Inflammatory macrophage treated with lipopolysaccharide for 1 hour (primary cell): ENCODE measurements around the gene SCAI.
"Not testable (repeated sequence)": the region's sequence is repeated elsewhere in the genome, so short reads cannot be mapped to it uniquely, and the experiment has no call there.

Source experiments
- DNase-seq, 2 donors: peaks; one replicate each; pipeline ENCODE4 v3.0.0-alpha.2; 2020 to 2022

SCAI gene

DNA sequence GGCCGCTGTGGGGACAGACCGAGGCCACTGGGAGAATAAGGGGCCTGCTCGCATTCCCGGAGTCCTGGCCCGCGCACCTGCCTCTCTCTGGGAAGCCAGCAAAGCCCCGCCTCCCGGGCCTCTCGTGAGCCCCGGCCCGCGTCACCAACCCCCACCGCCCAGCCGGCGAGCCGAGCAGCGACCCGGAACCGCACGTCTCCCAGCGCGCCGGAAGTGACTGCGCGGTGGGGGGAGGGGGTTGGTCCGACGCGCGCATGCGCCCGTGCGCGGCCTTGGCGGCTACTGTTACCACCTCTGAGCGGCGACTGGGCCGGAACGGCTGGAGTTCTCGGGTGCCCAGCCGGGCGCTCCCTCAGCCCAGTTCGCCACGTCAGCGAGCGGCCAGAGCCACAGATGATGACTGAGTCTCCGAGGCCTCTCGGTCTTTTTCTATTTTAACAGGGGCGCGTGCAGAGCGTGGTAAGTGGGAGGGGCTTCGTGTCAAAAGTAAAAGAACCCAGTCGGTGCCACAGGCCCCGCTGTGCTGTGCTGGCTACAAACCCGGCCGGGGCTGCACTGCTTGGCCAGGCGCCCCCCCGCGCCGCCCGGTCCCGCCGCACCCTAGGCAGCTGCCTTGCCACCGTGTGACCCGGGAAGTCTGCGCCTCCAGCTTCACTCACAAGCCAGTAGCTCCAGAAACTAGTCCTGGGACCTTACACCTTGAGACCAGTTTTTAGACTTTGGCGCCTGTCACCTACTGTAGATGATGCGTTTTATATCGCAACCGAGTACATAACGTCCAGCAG lies 202.2 kb downstream of the SCAI start, which contains the start of gene GOLGA1:
GOLGA1 (minus strand) TSS at position 190 of the 785 bp plus-strand sequence. CDS start 2,372 bp downstream, outside the sequence.
- DNase-seq = peak; percentile 90 to 95

DNA sequence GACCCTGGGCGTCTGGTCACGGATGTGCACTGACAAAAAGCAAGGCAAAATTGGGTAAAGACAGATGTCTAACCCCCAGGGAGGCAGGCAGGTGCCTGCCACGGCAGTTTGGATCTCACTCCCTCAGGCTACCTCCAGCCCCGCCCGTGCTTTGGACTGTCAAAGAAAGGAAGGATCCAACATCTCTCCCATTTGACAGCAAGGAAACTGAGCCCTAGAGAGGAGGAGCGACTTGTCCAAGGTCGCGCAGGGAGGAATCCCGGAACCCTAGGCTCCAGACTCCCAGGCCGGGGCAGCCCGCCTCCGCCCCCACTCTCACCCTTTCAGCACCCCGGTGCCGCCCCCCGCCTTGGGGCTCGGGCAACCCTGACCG lies 202.8 kb downstream of the SCAI start:
- peak in 1 of 2 donors; percentile 2 for DNase-seq

DNA sequence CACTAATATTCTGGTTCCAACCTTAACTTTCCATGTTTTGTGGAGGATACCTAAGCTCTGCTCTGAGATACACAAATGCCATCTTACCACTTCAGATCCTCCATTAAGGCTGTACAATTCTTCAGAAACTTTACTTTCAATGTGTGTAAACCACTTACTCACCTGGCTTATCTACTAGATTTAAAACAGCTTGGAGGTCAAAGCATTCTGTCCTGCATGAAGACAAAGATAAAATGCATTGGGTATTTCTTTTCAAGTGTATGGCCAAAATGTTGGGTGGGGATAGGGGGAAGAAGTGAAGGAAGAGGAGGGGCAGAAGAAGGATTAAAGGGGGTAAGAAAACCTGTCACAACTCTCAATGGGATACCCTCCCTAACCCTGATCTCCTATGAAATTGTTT lies 203.4 kb downstream of the SCAI start:
- DNase-seq = no peak

DNA sequence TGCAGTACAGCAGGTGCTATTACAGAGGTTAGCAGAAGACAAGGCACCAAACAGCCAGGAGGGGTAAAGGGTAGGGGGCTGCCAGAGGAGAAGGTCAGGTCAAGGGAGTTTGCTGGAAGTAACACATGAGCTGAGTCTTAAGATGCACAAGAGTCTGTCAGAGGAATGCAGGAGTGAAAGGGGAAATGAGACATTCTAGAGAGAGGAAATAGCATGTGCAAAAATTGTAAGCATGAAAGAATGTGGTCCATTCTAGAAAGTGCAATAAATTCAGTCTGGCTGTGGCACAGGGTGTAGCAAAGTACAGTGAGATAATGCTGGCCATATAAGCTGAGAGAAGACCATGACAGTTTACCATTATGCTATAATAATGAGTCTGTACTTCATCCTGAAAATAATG lies 209.0 kb downstream of the SCAI start:
- no peak for DNase-seq

DNA sequence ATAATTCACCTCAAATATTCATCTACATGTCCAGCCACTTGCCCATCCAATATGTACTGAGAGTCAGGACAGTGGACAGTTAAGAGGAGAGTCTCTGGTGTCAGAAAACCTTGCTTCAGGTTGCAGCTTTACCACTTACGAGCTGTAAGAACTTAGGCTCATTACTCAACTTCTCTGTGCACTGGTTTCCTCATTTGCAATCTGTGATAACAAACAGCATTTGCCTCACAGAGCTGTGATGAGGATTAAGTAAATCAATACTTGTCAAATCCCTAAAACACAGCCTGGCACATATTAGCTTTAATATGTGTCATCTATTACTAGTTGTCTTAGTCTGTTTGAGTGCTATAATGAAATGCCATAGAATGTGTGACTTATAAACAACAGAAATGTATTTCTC lies 211.0 kb downstream of the SCAI start:
- DNase-seq = peak; percentile 17 to 34

DNA sequence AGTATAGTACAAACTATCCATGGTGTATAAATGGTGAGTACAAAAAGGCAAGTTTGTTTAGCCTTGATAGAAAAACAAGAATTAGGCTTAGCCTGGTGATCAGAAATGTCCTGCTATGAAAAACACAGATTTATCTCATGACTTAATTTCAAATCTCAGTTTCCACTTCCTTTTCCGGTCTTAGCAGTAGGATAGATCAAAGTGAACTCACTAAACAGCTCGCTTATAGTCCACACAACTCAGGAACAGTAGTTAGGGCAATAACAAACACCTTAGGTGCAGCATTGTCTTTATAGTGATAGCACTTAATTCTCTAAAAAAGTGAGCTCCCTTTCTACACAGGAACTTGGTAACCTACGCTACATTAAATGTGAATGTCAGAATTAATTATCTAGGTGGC lies 213.9 kb downstream of the SCAI start:
- no peak for DNase-seq

DNA sequence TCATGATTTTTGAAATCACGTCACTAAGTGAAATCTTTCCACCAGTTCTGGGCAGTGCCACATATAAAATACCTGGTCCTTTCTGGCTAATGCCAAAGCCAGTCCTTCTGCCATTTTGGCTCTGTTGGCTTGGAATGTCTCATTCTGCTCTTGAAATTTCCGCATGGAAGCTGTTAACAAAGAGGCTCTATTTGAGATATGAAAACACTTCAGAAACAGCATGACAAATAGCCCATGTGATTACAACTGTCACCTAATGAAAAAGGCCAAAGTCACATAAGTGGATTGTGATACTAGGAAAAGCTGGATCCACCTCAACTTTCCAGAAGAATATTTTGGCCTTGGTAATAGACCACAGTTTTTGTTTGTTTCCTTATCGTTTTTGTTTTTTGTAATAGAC lies 215.2 kb downstream of the SCAI start:
- no peak for DNase-seq

DNA sequence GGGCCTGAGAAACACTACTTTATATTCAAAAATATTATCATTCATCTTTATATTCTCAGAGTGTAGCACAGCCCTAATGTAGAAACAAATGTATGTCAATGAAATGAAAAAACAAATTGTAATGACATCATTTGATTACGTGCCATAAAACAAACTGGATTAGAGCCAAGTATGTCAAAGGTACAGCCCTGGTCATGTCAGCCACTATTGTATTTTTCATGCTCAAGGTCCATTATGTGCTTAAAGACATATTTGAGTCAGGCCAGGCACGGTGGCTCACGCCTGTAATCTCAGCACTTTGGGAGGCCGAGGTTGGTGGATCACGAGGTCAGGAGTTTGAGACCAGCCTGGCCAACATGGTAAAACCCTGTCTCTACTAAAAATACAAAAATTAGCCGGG lies 222.9 kb downstream of the SCAI start:
- DNase-seq = not testable (repeated sequence)

DNA sequence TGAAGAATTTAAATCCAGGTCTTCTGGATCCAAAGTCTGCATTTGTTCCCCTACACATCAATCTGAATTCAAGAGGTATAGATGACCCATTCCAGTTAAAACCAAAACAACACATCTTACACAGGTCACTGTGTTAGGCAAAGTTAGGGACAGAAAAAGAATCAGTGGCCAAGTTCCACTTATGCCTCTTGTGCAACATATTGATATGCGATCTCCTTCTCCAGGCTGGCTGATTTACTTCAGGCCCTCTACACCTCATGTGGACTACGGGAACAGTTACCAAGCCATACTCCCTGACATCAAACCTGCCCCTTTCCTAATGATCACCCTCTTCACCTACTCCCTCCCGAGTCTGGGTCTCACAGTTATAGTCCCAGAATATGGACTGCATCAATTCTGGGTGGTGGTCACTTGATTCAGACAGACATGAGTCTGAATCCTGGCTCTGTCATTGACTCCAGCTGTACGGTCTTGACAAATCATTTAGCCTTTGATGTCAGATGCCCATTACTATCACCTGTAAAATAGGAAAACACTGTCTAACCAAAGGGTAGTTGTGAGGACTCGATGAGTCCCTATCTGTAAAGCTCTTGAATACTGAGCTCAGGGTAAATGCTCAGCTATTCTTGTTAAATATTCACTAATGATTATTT lies 228.4 kb downstream of the SCAI start:
- DNase-seq = no peak

DNA sequence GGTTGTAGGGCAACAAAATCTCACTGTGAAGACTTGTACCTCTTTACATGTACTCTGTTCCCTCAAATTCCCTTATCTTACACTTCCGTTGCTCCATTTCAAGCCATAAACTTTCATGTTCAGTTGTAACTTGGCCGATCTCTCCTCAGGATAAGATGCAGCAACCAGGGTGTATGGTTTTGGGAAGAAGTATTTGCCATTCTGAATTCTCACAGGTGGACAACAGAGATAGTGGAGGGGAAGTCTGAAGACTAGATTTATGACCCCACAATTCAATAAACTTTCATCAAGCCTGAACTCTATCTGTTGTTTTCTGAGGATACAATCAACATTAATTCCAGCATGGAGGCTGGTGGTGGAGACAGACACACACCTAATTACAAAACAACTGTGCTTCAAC lies 229.9 kb downstream of the SCAI start:
- DNase-seq = no peak

DNA sequence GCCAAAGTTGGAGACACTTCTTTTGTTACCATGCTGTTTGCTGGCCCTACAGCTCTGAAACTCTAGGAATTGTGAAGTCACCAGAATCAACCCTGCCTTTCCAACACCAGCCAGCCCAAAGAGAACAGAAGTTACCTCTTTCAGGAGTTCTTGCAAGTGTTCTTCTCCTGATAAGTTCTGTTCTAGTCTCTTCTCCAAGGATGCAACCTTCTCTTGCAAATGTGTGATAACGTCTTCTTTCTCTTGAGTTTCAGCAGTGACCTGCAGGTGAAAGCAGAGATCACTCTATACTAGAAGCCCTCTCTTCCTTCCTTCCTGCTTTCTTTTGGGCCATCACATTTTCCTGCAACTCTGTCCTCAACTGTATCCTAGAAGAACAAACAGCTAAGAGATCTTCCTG lies 231.6 kb downstream of the SCAI start:
- DNase-seq = no peak

DNA sequence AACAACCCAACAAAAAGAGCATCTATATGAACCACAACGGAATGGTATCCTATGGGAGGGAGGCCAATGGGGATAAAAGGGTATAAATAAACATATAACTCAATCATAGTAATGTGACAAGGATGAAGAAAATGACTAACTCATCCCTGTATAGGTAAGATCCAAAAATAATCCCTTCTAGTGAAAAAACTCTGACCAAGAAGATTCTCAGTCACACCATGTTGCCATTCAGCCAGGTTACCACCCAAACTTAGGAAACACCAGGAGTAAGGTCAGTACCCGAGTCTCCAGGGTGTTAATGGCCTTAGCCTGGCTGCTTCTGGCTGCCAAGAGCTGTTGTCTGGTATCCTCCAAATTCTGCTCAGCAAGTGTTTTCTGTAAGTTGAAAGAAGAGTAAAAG lies 235.2 kb downstream of the SCAI start:
- no peak for DNase-seq

DNA sequence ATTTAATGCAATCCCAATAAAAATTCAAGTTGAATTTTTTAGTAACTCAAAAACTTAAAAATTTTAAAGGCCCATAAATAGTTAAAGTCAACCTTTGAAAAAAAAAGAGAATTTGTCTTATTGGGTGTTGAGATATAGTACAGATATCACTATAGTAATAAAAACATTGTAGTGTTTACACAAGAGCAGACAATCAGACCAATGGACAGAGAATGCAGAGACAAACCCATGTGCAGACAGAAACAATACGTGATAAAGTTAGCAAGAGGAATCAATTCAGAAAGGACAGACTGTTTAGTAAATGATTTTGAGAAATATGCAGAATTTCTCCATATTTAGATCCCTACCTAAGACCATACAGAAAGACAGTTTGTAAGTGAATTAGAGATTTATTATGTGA lies 236.4 kb downstream of the SCAI start:
- no peak for DNase-seq

DNA sequence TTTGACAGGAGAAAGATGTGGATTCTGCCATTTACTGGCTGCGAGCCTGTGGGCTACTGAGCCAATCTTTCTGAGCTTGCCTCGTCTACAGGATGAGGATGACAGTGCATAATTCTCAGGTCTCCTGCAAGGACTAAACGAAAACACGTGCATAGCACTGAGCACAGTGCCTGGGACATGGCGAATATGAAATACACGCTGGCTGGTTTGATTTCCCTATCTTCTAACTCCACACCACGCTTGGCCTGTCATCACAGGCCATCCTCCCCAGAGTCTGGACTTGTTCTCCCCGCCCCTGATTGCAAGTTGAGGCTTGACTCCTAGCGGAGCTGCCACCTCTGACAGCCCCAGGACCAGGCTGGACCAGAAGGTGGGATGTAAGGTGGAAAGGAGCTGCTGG lies 243.5 kb downstream of the SCAI start:
- no peak for DNase-seq

DNA sequence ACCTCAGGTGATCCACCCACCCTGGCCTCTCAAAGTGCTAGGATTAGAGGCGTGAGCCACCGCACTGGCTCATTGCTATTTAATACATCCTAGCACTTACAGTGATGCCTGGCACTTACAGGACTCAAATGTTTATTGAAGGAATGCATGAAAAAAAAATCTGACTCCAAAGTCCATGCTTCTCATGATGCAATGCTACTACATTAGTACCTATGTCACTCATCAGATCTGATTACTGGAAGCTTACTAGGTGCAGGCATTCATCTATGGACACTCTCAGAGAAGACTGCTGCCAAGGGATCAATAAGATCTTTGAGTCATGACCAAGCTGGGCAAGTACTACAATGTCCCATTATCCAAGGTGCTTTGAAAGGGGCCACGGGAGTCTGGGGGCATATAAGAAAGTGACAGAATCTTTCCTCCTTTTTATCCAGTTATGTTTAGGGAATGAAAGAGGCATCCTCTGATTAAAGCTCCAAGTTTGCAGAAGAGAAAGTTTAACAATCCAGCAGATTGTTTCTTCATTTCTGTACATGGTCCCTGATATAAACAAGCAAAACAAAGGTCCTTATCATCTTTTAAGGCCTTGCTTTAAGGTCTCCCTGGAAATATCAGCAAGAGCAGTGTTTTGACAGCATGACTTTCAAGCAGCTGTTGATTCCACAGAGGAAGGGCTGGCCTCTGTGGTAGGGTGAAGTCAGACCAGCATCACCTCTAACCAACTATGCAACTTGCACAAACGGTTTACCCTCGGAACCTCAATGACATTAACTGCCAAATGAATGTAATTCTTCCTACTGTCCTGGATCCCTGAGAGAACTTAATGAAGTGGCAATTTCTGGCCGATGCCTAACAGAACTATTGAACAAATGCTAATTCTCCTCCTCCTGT lies 245.5 kb downstream of the SCAI start:
- no peak for DNase-seq

DNA sequence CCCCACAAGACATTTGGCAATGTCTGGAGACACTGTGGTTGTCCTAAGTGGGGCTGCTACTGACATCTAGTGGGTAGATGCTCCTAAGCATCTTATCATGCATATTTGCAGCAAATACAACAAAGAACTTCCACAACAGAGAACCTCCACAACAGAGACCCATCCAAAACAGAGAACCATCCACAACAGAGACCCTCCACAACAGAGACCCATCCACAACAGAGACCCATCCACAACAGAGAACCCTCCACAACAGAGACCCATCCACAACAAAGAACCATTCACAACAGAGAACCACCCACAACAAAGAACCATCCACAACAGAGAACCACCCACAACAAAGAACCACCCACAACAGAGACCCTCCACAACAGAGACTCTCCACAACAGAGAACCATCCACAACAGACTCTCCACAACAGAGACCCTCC lies 248.6 kb downstream of the SCAI start:
- peak in 1 of 2 donors; percentile 27 for DNase-seq

DNA sequence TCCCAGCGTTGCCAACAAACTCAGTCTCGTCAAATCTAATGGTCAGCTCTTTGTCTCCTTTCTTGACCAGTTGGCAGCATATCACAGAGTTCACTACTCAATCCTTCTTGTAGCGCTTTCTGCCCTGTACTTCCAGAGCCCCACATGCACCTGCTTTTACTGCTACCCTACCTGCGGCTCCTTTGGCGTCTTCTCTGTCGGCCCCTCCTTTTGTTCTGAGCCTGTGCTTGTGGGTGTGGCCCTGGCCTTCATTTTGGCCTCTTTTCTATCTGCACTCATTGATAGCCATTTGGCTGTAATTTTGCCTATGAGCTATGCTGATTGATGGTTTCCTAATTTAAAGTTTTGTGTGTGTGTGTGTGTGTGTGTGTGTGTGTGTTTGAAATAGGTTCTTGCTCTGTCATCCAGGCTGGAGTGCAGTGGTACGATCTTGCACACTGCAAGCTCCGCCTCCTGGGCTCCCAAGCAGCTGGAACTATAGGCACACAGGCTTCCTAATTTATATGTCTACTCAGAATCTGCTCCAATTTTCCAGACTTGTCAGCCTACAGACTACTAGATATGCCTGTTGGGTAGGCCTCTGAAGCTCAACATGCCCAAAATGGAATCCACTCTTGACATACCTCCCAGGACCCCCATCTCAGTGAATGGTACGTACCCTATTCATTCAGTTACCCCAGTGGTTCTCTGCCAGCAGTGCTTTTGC lies 249.1 kb downstream of the SCAI start:
- DNase-seq = no peak
